KOPT-K1 (cell line): ENCODE data around the gene PTCHD4.
"Not testable (repeated sequence)": the region's sequence is repeated elsewhere in the genome, so short reads cannot be mapped to it uniquely, and the experiment has no call there.

ENCODE experiments used
- H3K27ac ChIP-seq: fragments of 200-600 bp; sonication (generic); 2 replicates; pipeline ENCODE4 v1.5.1; 2016; ENCODE audit warnings: antibody characterized with exemption, mild to moderate bottlenecking, low read depth, low read length; ENCODE audit not compliant: poor library complexity, severe bottlenecking
- H3K36me3 ChIP-seq: fragments of 200-600 bp; sonication (generic); 2 replicates; pipeline ENCODE4 v1.5.1; 2017; ENCODE audit warnings: antibody characterized with exemption, mild to moderate bottlenecking, low read length, moderate library complexity; ENCODE audit not compliant: insufficient read depth
- H3K9me3 ChIP-seq: fragments of 200-600 bp; sonication (generic); 2 replicates; pipeline ENCODE4 v1.5.1; 2017; ENCODE audit warnings: antibody characterized with exemption, low read length, mild to moderate bottlenecking; ENCODE audit not compliant: insufficient read depth, poor library complexity, severe bottlenecking

The PTCHD4 gene

GRCh38 chr6:48111143-48111506, at the start of gene PTCHD4:
Gene PTCHD4 (minus strand): TSS chr6:48111197. CDS start chr6:48068957, 42,240 bp downstream.
- no peak within 1 kb of the TSS for H3K27ac ChIP-seq
- no peaks in the 10 kb centered on the region for H3K9me3 ChIP-seq
- H3K36me3 ChIP-seq: no peaks in the 10 kb centered on the region

GRCh38 chr6:48151142-48151541, 40.1 kb upstream of the PTCHD4 start:
- Histone ChIP-seq H3K36me3 (no peaks in the 10 kb centered on the region), H3K27ac (no peak overlapping the region), H3K9me3 (peaks cover 12% of the 10 kb centered on the region)

- Histone ChIP-seq H3K36me3 (no peaks in the 10 kb centered on the region), H3K9me3 (peaks cover 12% of the 10 kb centered on the region), H3K27ac (no peak overlapping the region)
Observed at GRCh38 chr6:48150701-48151100, 39.7 kb upstream of the PTCHD4 start.

- no peaks in the 10 kb centered on the region for H3K36me3 ChIP-seq
- H3K9me3 ChIP-seq: no peaks in the 10 kb centered on the region
- no peak overlapping the region for H3K27ac ChIP-seq
Observed at GRCh38 chr6:48147051-48147450, 36.1 kb upstream of the PTCHD4 start.

GRCh38 chr6:48144021-48144420, 33.0 kb upstream of the PTCHD4 start:
- H3K9me3 ChIP-seq: no peaks in the 10 kb centered on the region
- H3K36me3 ChIP-seq: no peaks in the 10 kb centered on the region

GRCh38 chr6:48141975-48142374, 31.0 kb upstream of the PTCHD4 start:
- H3K36me3 ChIP-seq: no peaks in the 10 kb centered on the region
- H3K9me3 ChIP-seq: no peaks in the 10 kb centered on the region
- no peak overlapping the region for H3K27ac ChIP-seq

More at GRCh38 chr6:48144021-48144420, 33.0 kb upstream of the PTCHD4 start:
- no peak overlapping the region for H3K27ac ChIP-seq

- H3K27ac ChIP-seq: no peak overlapping the region
Observed at GRCh38 chr6:48139818-48140614, 29.0 kb upstream of the PTCHD4 start.

GRCh38 chr6:48136856-48137255, 25.9 kb upstream of the PTCHD4 start:
- Histone ChIP-seq H3K9me3 (no peaks in the 10 kb centered on the region), H3K27ac (no peak overlapping the region)

More at GRCh38 chr6:48139818-48140614, 29.0 kb upstream of the PTCHD4 start:
- H3K9me3 ChIP-seq: no peaks in the 10 kb centered on the region
- H3K36me3 ChIP-seq: no peaks in the 10 kb centered on the region

GRCh38 chr6:48135323-48136084, 24.5 kb upstream of the PTCHD4 start:
- Histone ChIP-seq H3K9me3 (no peaks in the 10 kb centered on the region), H3K27ac (no peak overlapping the region), H3K36me3 (no peaks in the 10 kb centered on the region)

More at GRCh38 chr6:48136856-48137255, 25.9 kb upstream of the PTCHD4 start:
- H3K36me3 ChIP-seq: no peaks in the 10 kb centered on the region

GRCh38 chr6:48134246-48134645, 23.2 kb upstream of the PTCHD4 start:
- Histone ChIP-seq H3K9me3 (no peaks in the 10 kb centered on the region), H3K27ac (no peak overlapping the region), H3K36me3 (no peaks in the 10 kb centered on the region)

- H3K9me3 ChIP-seq: no peaks in the 10 kb centered on the region
- no peak overlapping the region for H3K27ac ChIP-seq
- H3K36me3 ChIP-seq: no peaks in the 10 kb centered on the region
Observed at GRCh38 chr6:48123601-48124000, 12.6 kb upstream of the PTCHD4 start.

- H3K36me3 ChIP-seq, H3K9me3 ChIP-seq: not testable (repeated sequence)
Observed at GRCh38 chr6:48121983-48122749, 11.2 kb upstream of the PTCHD4 start.

GRCh38 chr6:48116699-48117645, 6.0 kb upstream of the PTCHD4 start:
- H3K27ac ChIP-seq: no peak overlapping the region
- no peaks in the 10 kb centered on the region for H3K9me3 ChIP-seq
- no peaks in the 10 kb centered on the region for H3K36me3 ChIP-seq

More at GRCh38 chr6:48121983-48122749, 11.2 kb upstream of the PTCHD4 start:
- H3K27ac ChIP-seq: not testable (repeated sequence)

GRCh38 chr6:48113130-48113529, 2.1 kb upstream of the PTCHD4 start:
- Histone ChIP-seq H3K27ac (no peak overlapping the region), H3K36me3 (no peaks in the 10 kb centered on the region), H3K9me3 (no peaks in the 10 kb centered on the region)
